Tibial nerve (tissue), 4 donors: ENCODE measurements around the gene ACOXL.

Experiments
- CTCF ChIP-seq, 5 experiments: fragments of 200-600 bp in 3 of 5; fragments of 450-650 bp in 2 of 5; sonication (generic) in 3 of 5; IDR thresholded peaks; one replicate each; pipeline ENCODE4 v1.5.1; 2016 to 2019; ENCODE audit warnings: antibody characterized with exemption in 5 of 5, mild to moderate bottlenecking in 3 of 5, moderate library complexity in 2 of 5
- EP300 ChIP-seq, 2 donors: sonication (generic); formaldehyde crosslinking; IDR thresholded peaks; one replicate each; pipeline ENCODE4 v1.6.1; 2017; ENCODE audit warnings: antibody characterized with exemption in 2 of 2, mild to moderate bottlenecking in 1 of 2

- TF ChIP-seq CTCF (IDR thresholded peaks at IDR 0.05) = no peak
- TF ChIP-seq EP300 (IDR thresholded peaks at IDR 0.05) = no peak
These were observed 87.3 kb downstream of the ACOXL start for GRCh38 chr2:110819711-110820110.
